Fibroblast of skin of scalp (primary cell): Measurements from ENCODE around the gene IGSF10.

Source experiments
- DNase-seq: peaks from one replicate; pipeline ENCODE4 v3.0.0-alpha.2; 2013

Gene IGSF10

GRCh38 chr3:151415289-151415688, 45.6 kb downstream of the IGSF10 start:
- DNase-seq, result no peak

GRCh38 chr3:151412989-151413388, 47.9 kb downstream of the IGSF10 start:
- DNase-seq, result no peak
